GM08714 (cell line): Measurements from ENCODE around the gene TBX1.
"Not testable (repeated sequence)": the region's sequence is repeated elsewhere in the genome, so short reads cannot be mapped to it uniquely, and the experiment has no call there.

Experiments
- H3K4me3 ChIP-seq: fragments of 200-500 bp; sonication (Bioruptor generic); 2 replicates; pipeline ENCODE4 v1.5.1; 2014; ENCODE audit warnings: mild to moderate bottlenecking, low read length, inconsistent platforms
- ZNF274 ChIP-seq: IDR thresholded peaks from 2 replicates; pipeline ENCODE4 v1.6.1; 2012; ENCODE audit warnings: mild to moderate bottlenecking, low read depth, low read length

The TBX1 gene

DNA sequence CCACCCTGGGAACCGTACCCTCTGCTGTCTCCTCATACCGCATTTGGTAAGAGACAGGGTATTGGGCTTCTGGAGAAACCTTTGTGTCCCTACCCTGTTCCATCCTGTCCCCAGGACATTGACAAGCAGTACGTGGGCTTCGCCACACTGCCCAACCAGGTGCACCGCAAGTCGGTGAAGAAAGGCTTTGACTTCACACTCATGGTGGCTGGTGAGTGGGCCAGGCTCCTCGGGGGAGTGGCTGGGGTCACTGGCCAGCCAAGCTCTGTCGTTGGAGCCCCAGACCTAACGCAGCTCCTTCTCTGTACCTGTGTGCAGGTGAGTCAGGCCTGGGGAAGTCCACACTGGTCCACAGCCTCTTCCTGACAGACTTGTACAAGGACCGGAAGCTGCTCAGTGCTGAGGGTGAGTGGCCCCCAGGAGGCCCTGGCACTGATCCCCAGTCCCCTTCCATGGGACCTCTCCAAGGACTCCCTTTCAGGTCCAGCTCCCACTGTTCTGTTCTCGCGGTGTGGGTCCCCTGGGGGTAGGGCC, 41.0 kb upstream of the TBX1 start:
- TF ChIP-seq ZNF274 = no peak
- H3K4me3 ChIP-seq = no peak overlapping the region

DNA sequence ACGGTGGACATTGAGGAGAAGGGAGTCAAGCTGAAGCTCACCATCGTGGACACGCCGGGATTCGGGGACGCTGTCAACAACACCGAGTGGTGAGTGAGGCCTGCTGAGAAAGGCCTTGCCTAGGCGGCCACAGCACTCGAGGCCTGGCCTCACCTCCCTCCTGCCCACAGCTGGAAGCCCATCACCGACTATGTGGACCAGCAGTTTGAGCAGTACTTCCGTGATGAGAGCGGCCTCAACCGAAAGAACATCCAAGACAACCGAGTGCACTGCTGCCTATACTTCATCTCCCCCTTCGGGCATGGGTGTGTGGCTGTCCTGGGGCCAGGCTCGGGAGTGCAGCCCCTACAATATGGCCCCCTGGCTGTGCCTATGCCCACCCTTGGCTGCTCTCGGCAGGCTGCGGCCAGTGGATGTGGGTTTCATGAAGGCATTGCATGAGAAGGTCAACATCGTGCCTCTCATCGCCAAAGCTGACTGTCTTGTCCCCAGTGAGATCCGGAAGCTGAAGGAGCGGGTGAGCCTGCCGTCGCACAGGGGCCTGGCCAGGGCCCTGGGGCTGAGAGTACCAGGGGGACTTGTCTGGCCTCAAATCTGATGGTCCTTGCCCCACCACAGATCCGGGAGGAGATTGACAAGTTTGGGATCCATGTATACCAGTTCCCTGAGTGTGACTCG, 40.3 kb upstream of the TBX1 start:
- H3K4me3 ChIP-seq = no peak overlapping the region
- TF ChIP-seq ZNF274 = no peak

DNA sequence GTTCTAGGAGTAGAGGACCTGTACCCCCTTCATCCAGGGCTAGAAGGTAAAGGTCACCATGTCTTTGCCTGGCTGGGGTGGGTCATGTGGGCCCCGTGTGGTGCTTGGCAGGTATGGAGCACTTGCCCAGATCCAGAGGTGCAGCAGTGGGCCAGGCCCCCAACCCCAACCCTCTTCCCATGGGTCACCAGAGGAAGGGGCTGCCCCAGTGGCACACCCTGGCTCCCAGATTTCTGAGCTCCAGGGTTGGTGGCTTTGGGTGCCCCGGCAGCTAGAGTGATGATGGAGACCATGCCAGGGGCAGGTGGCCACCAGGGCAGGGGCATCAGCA, 39.6 kb upstream of the TBX1 start:
- TF ChIP-seq ZNF274 = no peak
- H3K4me3 ChIP-seq = no peak overlapping the region

- no peak for TF ChIP-seq ZNF274
- H3K4me3 ChIP-seq = no peak overlapping the region
Observed at GRCh38 chr22:19721330-19722177, 39.0 kb upstream of the TBX1 start.

DNA sequence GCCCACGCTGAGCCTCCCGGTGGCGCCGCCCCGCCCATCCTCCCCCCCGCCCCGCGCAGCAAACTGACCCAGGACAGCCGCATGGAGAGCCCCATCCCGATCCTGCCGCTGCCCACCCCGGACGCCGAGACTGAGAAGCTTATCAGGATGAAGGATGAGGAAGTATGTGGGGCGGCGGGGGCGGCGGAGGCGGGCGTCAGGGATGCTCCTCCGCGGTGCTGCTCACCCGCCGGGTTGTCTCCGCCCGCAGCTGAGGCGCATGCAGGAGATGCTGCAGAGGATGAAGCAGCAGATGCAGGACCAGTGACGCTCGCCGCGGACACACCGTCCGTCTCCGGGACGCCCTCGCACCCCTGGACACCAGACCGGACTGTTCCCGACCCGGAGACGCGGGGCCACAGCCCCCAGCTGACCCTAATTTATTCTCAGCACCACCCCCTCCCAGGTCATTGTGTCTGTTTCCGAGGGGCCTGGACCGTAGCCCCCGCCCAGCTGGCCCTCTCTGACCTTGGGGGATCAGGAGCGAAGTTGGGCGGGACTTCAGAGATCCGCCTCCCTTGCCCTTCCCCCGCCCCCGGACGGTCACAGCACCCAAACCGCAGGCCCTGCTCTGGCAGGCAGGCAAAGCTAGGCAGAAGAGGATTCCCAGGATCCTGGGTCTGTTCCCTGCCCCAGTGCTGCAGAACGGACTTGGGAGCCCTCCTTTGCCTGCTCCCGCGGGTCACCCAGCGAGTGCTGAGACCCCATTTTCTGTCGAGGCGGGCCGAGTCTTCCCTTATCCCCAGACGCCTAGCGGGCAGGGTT, 38.2 kb upstream of the TBX1 start:
- H3K4me3 ChIP-seq = no peak overlapping the region
- TF ChIP-seq ZNF274 = no peak

- TF ChIP-seq ZNF274 = no peak
- H3K4me3 ChIP-seq = no peak overlapping the region
Observed at GRCh38 chr22:19722982-19723231, 37.7 kb upstream of the TBX1 start.

- no peak for TF ChIP-seq ZNF274
- H3K4me3 ChIP-seq = no peak within 1 kb of the TSS; the same call in 1 of the 2 replicates
Observed at GRCh38 chr22:19723232-19723982, 37.2 kb upstream of the TBX1 start, which contains the start of gene GP1BB. Gene GP1BB, plus strand, starts transcription at chr22:19723539. Its CDS starts 31 bp downstream, at chr22:19723570.

DNA sequence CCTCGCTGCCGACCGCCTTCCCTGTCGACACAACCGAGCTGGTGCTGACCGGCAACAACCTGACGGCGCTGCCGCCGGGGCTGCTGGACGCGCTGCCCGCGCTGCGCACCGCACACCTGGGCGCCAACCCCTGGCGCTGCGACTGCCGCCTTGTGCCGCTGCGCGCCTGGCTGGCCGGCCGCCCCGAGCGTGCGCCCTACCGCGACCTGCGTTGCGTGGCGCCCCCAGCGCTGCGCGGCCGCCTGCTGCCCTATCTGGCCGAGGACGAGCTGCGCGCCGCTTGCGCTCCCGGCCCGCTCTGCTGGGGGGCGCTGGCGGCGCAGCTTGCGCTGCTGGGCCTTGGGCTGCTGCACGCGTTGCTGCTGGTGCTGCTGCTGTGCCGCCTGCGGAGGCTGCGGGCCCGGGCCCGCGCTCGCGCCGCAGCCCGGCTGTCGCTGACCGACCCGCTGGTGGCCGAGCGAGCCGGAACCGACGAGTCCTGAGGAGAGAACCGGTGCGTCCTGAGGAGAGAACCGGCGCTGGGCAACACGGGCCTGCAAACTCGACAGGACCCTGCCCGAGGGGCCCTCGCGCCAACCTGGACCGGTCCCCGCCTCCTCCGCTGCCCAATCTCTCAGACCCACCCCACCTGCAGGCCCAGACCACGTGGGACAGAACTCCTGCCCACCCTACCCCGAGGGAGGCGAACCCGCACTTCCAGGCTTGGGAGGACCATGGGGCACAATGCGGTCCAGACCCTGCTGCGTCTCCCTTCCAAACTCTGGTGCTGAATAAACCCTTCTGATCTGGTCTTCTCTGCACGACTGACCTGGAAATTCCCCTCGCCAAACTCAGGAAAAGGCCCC, 36.4 kb upstream of the TBX1 start:
- no peak for TF ChIP-seq ZNF274
- no peak overlapping the region; the same call in 1 of the 2 replicates for H3K4me3 ChIP-seq

DNA sequence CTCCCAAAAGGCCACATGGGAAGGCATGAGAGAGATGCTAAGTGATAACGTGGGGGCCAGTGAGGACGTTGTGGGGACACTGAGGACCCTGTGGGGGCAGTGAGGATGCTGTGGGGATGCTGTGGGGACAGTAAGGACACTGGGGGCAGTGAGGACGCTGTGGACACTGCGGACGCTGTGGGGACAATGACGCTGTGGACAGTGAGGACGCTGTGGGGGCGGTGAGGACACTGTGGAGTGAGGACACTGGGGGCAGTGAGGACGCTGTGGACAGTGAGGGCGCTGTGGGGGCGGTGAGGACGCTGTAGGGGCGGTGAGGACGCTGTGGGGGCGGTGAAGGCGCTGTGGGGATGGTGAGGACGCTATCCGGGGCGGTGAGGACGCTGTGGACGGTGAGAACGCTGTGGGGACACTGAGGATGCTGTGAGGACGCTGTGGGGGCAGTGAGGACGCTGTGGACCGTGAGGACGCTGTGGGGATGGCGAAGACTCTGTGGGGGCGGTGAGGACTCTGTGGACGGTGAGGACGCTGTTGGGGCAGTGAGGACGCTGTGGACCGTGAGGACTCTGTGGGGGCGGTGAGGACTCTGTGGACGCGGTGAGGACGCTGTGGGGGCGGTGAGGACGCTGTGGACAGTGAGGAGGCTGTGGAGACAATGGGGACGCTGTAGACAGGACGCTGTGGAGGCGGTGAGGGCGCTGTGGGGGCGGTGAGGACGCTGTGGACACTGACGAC, 35.5 kb upstream of the TBX1 start:
- no peak for TF ChIP-seq ZNF274
- no peak overlapping the region for H3K4me3 ChIP-seq

- H3K4me3 ChIP-seq = not testable (repeated sequence)
Observed at GRCh38 chr22:19726064-19726788, 34.4 kb upstream of the TBX1 start.

DNA sequence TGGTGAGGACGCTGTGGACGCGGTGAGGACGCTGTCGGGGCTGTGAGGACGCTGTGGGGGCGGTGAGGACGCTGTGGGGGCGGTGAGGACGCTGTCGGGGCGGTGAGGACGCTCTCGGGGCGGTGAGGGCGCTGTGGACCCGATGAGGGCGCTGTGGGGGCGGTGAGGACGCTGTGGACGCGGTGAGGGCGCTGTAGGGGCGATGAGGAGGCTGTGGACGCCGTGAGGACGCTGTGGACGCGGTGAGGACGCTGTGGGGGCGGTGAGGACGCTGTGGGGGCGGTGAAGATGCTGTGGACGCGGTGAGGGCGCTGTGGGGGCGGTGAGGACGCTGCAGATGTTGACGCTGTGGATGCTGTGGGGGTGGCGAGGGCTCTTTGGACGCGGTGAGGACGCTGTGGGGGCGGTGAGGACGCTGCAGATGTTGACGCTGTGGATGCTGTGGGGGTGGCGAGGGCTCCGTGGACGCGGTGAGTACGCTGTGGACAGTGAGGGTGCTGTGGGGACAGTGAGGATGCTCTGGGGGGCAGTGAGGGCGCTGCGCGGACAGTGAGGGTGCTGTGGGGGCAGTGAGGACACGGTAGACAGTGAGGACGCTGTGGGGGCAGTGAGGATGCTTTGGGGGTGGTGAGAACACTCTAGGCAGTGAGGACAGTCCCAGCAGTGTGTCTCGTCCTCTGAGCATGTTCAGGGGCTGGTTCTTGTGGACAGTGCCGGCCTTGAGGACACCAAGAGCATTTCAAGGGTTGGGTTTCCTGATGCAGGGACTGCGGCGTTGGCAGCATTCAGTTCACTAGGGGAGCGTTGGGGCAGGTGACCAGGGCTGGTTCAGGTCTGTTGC, 33.0 kb upstream of the TBX1 start:
- H3K4me3 ChIP-seq = no peak overlapping the region
- TF ChIP-seq ZNF274 = no peak
